Progenitor cell of endocrine pancreas (in vitro differentiated cells): ENCODE data around the gene GBGT1. TPM values are rescaled to one million over a fixed set of nuclear protein-coding genes. Genes with fewer than 3 reads are reported as not detected.

ENCODE experiments used
- DNase-seq: peaks from one replicate; pipeline ENCODE4 v3.0.0; 2021; ENCODE audit warnings: low spot score; ENCODE audit not compliant: unreplicated experiment
- H3K27ac Mint-ChIP-seq: 2 replicates; pipeline ENCODE4 v1.8.0; 2021; ENCODE audit warnings: mild to moderate bottlenecking, moderate library complexity, mixed read lengths
- H3K27me3 Mint-ChIP-seq: 2 replicates; pipeline ENCODE4 v1.8.0; 2021; ENCODE audit warnings: mixed read lengths
- H3K36me3 Mint-ChIP-seq: 2 replicates; pipeline ENCODE4 v1.8.0; 2022; ENCODE audit warnings: mixed read lengths; ENCODE audit not compliant: insufficient read depth
- H3K4me1 Mint-ChIP-seq: 2 replicates; pipeline ENCODE4 v1.8.0; 2021; ENCODE audit warnings: low read depth, mixed read lengths
- H3K4me3 Mint-ChIP-seq: 2 replicates; pipeline ENCODE4 v1.8.0; 2021; ENCODE audit warnings: low read depth, mild to moderate bottlenecking, moderate library complexity, mixed read lengths
- H3K9me3 Mint-ChIP-seq: 2 replicates; pipeline ENCODE4 v1.8.0; 2021; ENCODE audit warnings: low read depth, mixed read lengths
- total RNA-seq: library from RNA; stranded (reverse); gene quantifications from 2 replicates; pipeline ENCODE4 v1.2.1, GENCODE V29; 2021
- TF ChIP-seq, protein P1 (sequence below): fragments of 200-600 bp; sonication (generic); IDR thresholded peaks from one replicate; pipeline ENCODE4 v1.5.0; 2021; ENCODE audit warnings: antibody characterized with exemption, mild to moderate bottlenecking; ENCODE audit not compliant: unreplicated experiment

Gene GBGT1
- total RNA-seq, 1 donor from 2014 or later, result 5.2 TPM

DNA sequence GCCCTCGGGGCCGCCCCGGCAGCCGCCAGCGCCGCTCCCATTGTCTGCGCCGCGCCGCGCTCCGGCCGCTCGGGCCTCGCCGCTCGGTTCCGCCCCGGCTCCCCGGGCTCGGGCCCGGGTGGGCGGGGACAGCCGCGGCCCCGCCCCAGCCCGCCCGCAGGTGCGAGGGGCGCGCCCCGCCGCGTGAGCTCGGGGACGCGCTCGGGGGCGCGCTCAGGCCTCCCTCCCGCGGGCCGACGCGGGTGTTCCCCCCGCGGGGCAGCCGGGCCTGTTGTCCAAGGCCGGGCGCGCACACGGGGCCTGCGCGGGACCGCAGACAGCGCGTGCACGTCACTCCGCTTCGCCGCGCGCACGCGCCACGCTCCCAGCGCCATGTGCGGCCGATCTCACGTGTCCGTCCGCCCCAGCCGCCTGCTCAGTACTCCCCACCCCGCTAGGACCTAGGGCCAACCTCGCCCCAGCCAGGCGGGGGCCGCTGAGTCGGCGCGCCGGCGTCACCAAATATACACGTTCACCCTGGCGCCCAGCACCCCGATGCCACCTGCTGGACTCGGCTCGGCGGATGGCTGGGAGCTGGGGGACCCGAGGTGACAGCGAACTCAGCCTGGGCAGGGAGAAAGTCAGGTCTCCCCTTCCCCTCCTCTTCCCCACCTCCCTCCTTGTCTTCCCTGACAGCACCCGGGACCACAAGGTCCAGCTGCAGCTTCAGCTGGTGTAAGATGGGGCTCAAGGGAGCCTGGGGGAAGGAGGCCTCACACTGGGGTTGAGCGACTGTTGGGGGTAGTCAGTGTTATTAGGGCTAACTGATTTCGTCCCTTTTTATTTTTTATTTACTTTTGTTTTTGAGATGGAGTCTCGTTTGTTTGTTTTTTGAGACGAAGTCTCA is 14.3 kb downstream of the GBGT1 start:
- DNase-seq, result peak; percentile 70
- peak overlapping the region; percentile 69 for H3K4me3 Mint-ChIP-seq

DNA sequence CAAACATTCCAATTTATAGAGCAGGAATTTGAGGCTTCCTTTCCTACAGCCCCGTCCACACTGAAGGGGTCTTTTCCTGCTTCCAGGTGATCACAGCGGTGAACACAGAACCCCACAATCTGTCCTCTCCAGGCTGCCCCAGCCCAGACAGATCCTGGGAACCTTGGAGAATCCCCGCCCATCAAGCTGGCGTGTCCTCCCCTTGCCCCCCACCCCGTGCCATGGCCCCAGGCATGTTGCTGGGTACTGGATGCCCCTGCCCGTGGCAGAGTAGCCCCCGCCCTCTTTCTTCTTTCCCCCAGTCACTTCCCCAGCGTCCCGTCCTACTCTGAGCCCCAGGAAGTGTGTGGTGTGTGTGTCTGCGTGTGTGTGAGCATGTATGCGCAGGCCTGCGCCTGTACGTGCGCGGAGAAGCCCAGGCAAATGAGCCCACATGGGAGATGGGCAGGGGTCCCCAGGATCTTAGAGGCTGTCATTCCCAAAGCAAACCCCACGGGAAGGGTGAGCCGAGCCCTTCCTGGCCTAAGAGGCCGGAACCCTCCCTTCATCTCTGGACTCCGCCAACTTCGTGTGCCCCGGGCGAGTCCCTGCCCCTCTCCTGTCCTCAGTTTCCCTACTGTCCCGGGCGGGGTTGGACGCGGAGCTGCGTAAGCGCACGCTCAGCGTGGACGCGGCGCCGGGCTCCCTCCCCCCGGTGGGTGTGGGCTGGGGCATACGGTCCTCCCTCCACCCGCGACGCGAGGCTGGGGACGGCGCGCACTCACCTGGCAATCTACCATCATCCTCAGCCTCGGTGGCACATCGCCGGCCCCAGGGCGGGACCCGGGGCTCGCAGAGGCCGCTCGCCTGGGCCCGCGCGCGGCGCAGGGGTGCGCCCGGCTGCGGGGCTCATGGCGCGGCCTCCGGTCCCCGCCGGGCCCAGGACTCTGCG is 15.2 kb downstream of the GBGT1 start:
- H3K4me3 Mint-ChIP-seq, result peak overlapping the region; percentile 90
- H3K36me3 Mint-ChIP-seq, result no peaks in the 10 kb centered on the region
- H3K4me1 Mint-ChIP-seq, result peaks cover 20% of the 10 kb centered on the region
- TF ChIP-seq, protein P1, sequence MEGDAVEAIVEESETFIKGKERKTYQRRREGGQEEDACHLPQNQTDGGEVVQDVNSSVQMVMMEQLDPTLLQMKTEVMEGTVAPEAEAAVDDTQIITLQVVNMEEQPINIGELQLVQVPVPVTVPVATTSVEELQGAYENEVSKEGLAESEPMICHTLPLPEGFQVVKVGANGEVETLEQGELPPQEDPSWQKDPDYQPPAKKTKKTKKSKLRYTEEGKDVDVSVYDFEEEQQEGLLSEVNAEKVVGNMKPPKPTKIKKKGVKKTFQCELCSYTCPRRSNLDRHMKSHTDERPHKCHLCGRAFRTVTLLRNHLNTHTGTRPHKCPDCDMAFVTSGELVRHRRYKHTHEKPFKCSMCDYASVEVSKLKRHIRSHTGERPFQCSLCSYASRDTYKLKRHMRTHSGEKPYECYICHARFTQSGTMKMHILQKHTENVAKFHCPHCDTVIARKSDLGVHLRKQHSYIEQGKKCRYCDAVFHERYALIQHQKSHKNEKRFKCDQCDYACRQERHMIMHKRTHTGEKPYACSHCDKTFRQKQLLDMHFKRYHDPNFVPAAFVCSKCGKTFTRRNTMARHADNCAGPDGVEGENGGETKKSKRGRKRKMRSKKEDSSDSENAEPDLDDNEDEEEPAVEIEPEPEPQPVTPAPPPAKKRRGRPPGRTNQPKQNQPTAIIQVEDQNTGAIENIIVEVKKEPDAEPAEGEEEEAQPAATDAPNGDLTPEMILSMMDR, result no peak
- no peaks in the 10 kb centered on the region for H3K9me3 Mint-ChIP-seq
- peak overlapping the region; percentile 96 for H3K27ac Mint-ChIP-seq
- no peak for DNase-seq
- H3K27me3 Mint-ChIP-seq, result no peaks in the 10 kb centered on the region

More for the DNA sequence above, 14.3 kb downstream of the GBGT1 start:
- TF ChIP-seq, protein P1, result peak; percentile 35
- H3K27me3 Mint-ChIP-seq, result no peaks in the 10 kb centered on the region
- peaks cover 13% of the 10 kb centered on the region for H3K4me1 Mint-ChIP-seq
- H3K9me3 Mint-ChIP-seq, result no peaks in the 10 kb centered on the region
- no peaks in the 10 kb centered on the region for H3K36me3 Mint-ChIP-seq
- peak overlapping the region; percentile 77 for H3K27ac Mint-ChIP-seq

DNA sequence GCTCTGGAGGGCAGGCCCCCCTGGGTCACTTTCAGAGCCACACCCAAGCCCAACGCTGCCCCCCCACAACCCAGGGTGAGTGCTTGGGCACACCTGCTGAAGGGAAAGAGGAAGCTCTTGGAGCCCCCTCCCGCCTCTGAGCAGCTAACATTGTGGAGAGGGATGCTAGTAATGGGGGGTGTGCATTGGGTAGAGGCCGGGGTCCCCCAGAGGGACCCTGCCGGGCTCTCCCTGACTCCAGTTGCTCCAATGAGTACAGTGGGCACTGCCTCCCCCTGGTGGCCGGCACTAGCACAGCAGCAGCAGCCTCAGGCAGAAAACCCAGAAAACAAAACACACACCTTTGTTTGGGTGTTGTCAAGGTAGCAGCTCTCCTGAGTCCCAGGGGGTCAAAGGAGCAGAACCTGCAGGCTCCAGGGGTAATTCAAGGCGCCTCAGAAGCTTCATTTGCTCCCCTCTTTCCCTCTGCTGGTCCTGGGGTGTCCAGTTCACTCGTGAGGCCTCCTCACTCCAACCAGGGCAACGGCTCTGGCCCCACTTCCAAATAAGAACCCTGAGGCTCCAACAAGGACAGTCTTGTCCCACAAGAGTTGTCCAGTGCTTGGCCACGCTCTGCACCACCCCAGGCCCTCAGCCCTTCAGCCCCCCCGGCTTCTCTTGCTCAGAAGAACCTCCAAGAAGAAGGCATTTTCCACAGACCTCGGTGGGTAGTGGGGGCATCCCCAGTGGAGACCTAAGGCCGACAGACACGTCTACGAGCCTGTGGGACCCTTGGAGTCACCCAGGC is 16.1 kb downstream of the GBGT1 start:
- Mint-ChIP-seq H3K27ac (peak overlapping the region; percentile 96), H3K4me1 (peaks cover 23% of the 10 kb centered on the region)

DNA sequence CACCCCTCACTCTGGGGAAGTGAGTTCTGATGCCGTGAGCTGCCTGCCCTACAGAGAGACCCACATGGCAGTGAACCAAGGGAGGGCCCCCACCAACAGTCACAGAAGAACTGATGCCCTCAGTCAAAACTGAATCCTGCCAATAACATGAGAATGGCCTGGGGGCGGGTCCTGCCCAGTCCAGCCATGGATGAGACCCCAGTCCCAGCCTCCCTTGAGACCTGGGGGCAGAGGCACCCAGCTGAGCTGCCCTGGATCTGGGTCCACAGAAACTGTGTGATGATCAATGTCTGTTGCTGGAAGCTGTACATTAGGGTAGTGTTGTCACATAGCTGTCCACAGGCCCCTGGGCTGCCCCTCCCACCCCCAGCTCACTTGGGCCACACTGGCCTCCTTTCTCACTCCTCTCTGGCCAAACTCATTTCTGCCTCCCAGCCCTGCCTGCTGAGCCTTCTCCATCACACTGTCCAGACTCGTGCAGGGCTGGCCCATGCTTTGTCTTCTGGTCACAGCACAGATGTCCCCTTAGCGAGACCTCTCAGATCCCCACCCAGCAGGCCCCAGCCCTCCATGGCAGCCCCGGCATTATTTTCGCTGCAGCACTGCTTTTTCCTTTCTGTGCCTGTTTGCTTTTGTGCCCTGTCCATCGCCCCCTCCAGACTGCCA is 16.8 kb downstream of the GBGT1 start:
- Mint-ChIP-seq H3K36me3 (no peaks in the 10 kb centered on the region), H3K4me3 (peak overlapping the region; percentile 90), H3K27me3 (no peaks in the 10 kb centered on the region), H3K27ac (peak overlapping the region; percentile 96), H3K9me3 (no peaks in the 10 kb centered on the region), H3K4me1 (peaks cover 23% of the 10 kb centered on the region)
- TF ChIP-seq, protein P1, result no peak
- no peak for DNase-seq

More for the DNA sequence above, 16.1 kb downstream of the GBGT1 start:
- H3K9me3 Mint-ChIP-seq, result no peaks in the 10 kb centered on the region
- TF ChIP-seq, protein P1, result peak; percentile 93
- H3K4me3 Mint-ChIP-seq, result peak overlapping the region; percentile 90
- DNase-seq, result peak; percentile 79
- no peaks in the 10 kb centered on the region for H3K36me3 Mint-ChIP-seq
- no peaks in the 10 kb centered on the region for H3K27me3 Mint-ChIP-seq
